HepG2 (cell line): Measurements from ENCODE around the gene HBQ1. TPM values are rescaled to one million over a fixed set of nuclear protein-coding genes. Genes with fewer than 3 reads are reported as not detected.

ENCODE experiments used
- ETV6 ChIP-seq: sonication (generic); formaldehyde crosslinking; conservative IDR thresholded peaks from 2 replicates; pipeline ENCODE4 v1.4.0; 2020; ENCODE audit warnings: missing genetic modification reagents
- FLYWCH1 ChIP-seq: sonication (generic); formaldehyde crosslinking; IDR thresholded peaks from 2 replicates; pipeline ENCODE4 v1.8.1; 2023; ENCODE audit warnings: mild to moderate bottlenecking, missing genetic modification reagents
- FOXJ3 ChIP-seq: sonication (generic); formaldehyde crosslinking; IDR thresholded peaks from 2 replicates; pipeline ENCODE4 v1.4.0; 2020; ENCODE audit warnings: missing genetic modification reagents, mild to moderate bottlenecking, borderline replicate concordance
- HMG20B ChIP-seq: conservative IDR thresholded peaks from 2 replicates; pipeline ENCODE4 v1.6.1; 2016; ENCODE audit warnings: missing genetic modification reagents, missing compliant biosample characterization
- MBNL3 ChIP-seq: fragments of 250-450 bp; sonication (Bioruptor Pico); conservative IDR thresholded peaks from 2 replicates; pipeline ENCODE4 v1.8.0; 2022; ENCODE audit warnings: mild to moderate bottlenecking, inconsistent platforms
- MED1 ChIP-seq: sonication (generic); formaldehyde crosslinking; IDR thresholded peaks from 2 replicates; pipeline ENCODE4 v1.4.0; 2020; ENCODE audit warnings: missing genetic modification reagents
- NR2F2 ChIP-seq: IDR thresholded peaks from 2 replicates; pipeline ENCODE4 v1.6.1; 2012; ENCODE audit warnings: low read depth, inconsistent platforms, borderline replicate concordance
- PTBP1 ChIP-seq: fragments of 200-400 bp; formaldehyde crosslinking; IDR thresholded peaks from 2 replicates; pipeline ENCODE4 v1.6.1; 2018; ENCODE audit warnings: low read length, low read depth; ENCODE audit not compliant: poor library complexity, severe bottlenecking
- SNAI1 ChIP-seq: sonication (generic); formaldehyde crosslinking; IDR thresholded peaks from 2 replicates; pipeline ENCODE4 v1.5.0; 2020; ENCODE audit warnings: mild to moderate bottlenecking, missing genetic modification reagents, borderline replicate concordance
- TAF1 ChIP-seq: sonication (generic); formaldehyde crosslinking; IDR thresholded peaks from 2 replicates; pipeline ENCODE4 v1.4.0; 2020; ENCODE audit warnings: missing genetic modification reagents
- TBP ChIP-seq: sonication (generic); formaldehyde crosslinking; IDR thresholded peaks from 2 replicates; pipeline ENCODE4 v1.5.0; 2020; ENCODE audit warnings: missing genetic modification reagents
- ZBTB3 ChIP-seq: sonication (generic); formaldehyde crosslinking; IDR thresholded peaks from 2 replicates; pipeline ENCODE4 v1.4.0; 2020; ENCODE audit warnings: low read depth, mild to moderate bottlenecking, moderate library complexity, missing genetic modification reagents, borderline replicate concordance
- ZMAT5 ChIP-seq: sonication (generic); formaldehyde crosslinking; IDR thresholded peaks from 2 replicates; pipeline ENCODE4 v1.5.0; 2020; ENCODE audit warnings: mild to moderate bottlenecking, low read depth, missing genetic modification reagents, borderline replicate concordance
- ZNF17 ChIP-seq: sonication (generic); formaldehyde crosslinking; IDR thresholded peaks from 2 replicates; pipeline ENCODE4 v1.5.0; 2020; ENCODE audit warnings: mild to moderate bottlenecking, missing genetic modification reagents
- ZNF597 ChIP-seq: sonication (generic); formaldehyde crosslinking; IDR thresholded peaks from 2 replicates; pipeline ENCODE4 v1.5.0; 2020; ENCODE audit warnings: missing genetic modification reagents
- ZNF800 ChIP-seq: sonication (generic); formaldehyde crosslinking; IDR thresholded peaks from 2 replicates; pipeline ENCODE4 v1.4.0; 2020; ENCODE audit warnings: missing genetic modification reagents
- polyA plus RNA-seq, 8 experiments: library from polyadenylated mRNA; depleted of rRNA in 3 of 8; stranded (reverse) in 7 of 8; unstranded in 1 of 8; fragments of >200 nt; fragmentation: Illumina TruSeq in 4 of 8; extraction: Trizol in 4 of 8; gene quantifications; 2 replicates each; pipeline versions ENCODE4 v1.2.1 to v1.2.3, GENCODE V29; 2011 to 2016; ENCODE audit warnings: low read depth in 4 of 8, missing spikeins in 1 of 8, mixed read lengths in 1 of 8; ENCODE audit not compliant: insufficient read depth in 1 of 8
- total RNA-seq, 5 experiments: library from RNA; depleted of rRNA; stranded (reverse); fragments of >200 nt; fragmentation: Illumina TruSeq; extraction: Trizol; gene quantifications; 2 replicates each; pipeline ENCODE4 v1.2.3, GENCODE V29; 2016; ENCODE audit warnings: low read depth in 1 of 5
- TF ChIP-seq, protein P1 (sequence below): sonication (generic); formaldehyde crosslinking; IDR thresholded peaks from 2 replicates; pipeline ENCODE4 v1.4.0; 2020; ENCODE audit warnings: mild to moderate bottlenecking, missing genetic modification reagents
- TF ChIP-seq, protein P2 (sequence below): sonication (generic); formaldehyde crosslinking; IDR thresholded peaks from 2 replicates; pipeline ENCODE4 v1.4.0; 2020; ENCODE audit warnings: missing genetic modification reagents
- TF ChIP-seq, protein P3 (sequence below): sonication (generic); formaldehyde crosslinking; IDR thresholded peaks from 2 replicates; pipeline ENCODE4 v1.4.0; 2020; ENCODE audit warnings: missing genetic modification reagents

The HBQ1 gene
- total and polyA plus RNA-seq, 2 of the 13 experiments (the other 11 are each of a cell fraction or from before 2014, with no cell fraction given) = 4.9 to 7.4 TPM

DNA sequence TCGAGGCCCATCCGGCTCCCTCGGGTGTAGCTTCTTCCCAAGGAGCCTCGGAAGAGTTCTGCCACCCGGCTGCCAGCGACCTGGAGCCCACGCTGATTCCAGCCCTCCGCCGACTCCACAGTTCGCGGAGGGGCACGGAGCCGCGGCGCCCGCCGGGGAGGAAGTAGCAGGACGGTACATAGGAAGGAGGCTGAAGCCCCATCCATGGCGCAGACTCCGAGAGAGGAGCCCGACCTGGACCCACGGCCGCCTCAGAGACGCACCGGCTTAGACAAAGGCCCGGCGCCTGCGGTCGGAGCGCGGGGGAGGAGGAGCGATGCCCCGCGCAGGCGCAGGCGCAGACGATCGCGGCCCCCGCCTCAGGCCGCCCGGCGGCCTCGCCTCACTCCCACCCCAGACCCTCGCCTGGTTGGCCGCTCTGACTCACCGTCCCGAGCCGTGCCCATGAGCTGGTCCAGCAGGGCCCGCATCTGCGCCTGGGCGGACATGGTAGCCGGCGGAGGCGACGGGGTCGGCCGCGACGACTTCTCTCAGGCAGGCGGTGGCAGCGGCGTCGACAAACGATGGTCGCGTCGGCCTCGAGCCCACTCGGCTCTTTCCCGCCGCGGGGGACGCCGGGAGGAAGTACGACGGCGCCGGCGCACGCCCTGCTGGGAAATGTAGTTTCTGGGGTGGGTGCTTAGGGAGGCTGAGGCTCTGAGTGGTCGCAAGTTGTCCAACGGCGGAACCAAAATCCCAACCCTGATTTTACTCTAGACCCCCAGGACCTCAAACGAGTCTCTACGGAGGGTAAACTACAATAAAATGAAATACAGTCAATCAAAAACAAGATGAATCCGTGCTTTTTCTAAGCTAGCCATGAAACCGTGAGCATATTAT lies 48.8 kb downstream of the HBQ1 start, which contains the start of gene LUC7L (continued):
- TF ChIP-seq ZBTB3 (0 out of 2 replicates have a peak, but pooled peaks have one; percentile 39), ZMAT5 (CRISPR knock-in tag) (no peak), ETV6 (peak; percentile 88), ZNF597 (CRISPR knock-in tag) (peak; percentile 78; the same call in 1 of the 2 replicates), ZNF17 (CRISPR knock-in tag) (peak; percentile 84; the same call in 1 of the 2 replicates), MED1 (CRISPR knock-in tag) (peak; percentile 78), HMG20B (CRISPR knock-in tag) (peak; percentile 80), FLYWCH1 (no peak), TAF1 (peak; percentile 92), NR2F2 (no peak), ZNF800 (CRISPR knock-in tag) (peak; percentile 9; the same call in 1 of the 2 replicates), SNAI1 (CRISPR knock-in tag) (peak; percentile 79; the same call in 1 of the 2 replicates), FOXJ3 (peak; percentile 54), MBNL3 (CRISPR knock-in tag) (no peak), TBP (CRISPR knock-in tag) (peak; percentile 97), PTBP1 (no peak)
- TF ChIP-seq, protein P1, sequence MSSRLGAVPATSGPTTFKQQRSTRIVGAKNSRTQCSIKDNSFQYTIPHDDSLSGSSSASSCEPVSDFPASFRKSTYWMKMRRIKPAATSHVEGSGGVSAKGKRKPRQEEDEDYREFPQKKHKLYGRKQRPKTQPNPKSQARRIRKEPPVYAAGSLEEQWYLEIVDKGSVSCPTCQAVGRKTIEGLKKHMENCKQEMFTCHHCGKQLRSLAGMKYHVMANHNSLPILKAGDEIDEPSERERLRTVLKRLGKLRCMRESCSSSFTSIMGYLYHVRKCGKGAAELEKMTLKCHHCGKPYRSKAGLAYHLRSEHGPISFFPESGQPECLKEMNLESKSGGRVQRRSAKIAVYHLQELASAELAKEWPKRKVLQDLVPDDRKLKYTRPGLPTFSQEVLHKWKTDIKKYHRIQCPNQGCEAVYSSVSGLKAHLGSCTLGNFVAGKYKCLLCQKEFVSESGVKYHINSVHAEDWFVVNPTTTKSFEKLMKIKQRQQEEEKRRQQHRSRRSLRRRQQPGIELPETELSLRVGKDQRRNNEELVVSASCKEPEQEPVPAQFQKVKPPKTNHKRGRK (CRISPR knock-in tag) = no peak
- TF ChIP-seq, protein P2, sequence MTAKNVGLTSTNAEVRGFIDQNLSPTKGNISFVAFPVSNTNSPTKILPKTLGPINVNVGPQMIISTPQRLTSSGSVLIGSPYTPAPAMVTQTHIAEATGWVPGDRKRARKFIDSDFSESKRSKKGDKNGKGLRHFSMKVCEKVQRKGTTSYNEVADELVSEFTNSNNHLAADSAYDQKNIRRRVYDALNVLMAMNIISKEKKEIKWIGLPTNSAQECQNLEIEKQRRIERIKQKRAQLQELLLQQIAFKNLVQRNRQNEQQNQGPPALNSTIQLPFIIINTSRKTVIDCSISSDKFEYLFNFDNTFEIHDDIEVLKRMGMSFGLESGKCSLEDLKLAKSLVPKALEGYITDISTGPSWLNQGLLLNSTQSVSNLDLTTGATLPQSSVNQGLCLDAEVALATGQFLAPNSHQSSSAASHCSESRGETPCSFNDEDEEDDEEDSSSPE = peak; percentile 96
- TF ChIP-seq, protein P3, sequence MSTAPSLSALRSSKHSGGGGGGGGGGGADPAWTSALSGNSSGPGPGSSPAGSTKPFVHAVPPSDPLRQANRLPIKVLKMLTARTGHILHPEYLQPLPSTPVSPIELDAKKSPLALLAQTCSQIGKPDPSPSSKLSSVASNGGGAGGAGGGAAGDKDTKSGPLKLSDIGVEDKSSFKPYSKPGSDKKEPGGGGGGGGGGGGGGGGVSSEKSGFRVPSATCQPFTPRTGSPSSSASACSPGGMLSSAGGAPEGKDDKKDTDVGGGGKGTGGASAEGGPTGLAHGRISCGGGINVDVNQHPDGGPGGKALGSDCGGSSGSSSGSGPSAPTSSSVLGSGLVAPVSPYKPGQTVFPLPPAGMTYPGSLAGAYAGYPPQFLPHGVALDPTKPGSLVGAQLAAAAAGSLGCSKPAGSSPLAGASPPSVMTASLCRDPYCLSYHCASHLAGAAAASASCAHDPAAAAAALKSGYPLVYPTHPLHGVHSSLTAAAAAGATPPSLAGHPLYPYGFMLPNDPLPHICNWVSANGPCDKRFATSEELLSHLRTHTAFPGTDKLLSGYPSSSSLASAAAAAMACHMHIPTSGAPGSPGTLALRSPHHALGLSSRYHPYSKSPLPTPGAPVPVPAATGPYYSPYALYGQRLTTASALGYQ (CRISPR knock-in tag) = peak; percentile 91
